Gastrocnemius medialis (tissue), 4 donors: Measurements from ENCODE around the gene BCL11B.

ENCODE experiments used
- CTCF ChIP-seq, 5 experiments: fragments of 450-650 bp in 3 of 5; fragments of 200-600 bp in 2 of 5; sonication (generic) in 2 of 5; IDR thresholded peaks in 4 of 5; conservative IDR thresholded peaks in 1 of 5; 1 replicate in 4 of 5; 2 replicates in 1 of 5; pipeline ENCODE4 v1.5.1; 2016 to 2019; ENCODE audit warnings: antibody characterized with exemption in 5 of 5, mild to moderate bottlenecking in 3 of 5, moderate library complexity in 3 of 5
- POLR2A ChIP-seq, 2 donors: fragments of 450-650 bp; IDR thresholded peaks; one replicate each; pipeline ENCODE4 v1.6.1; 2017; ENCODE audit warnings: antibody characterized with exemption in 2 of 2, mild to moderate bottlenecking in 2 of 2, moderate library complexity in 2 of 2

GRCh38 chr14:99252940-99253868, 18.8 kb downstream of the BCL11B start:
- TF ChIP-seq CTCF (IDR thresholded peaks at IDR 0.05 in 4 of 5, conservative IDR thresholded peaks at IDR 0.05 in 1 of 5) (no peak), POLR2A (IDR thresholded peaks at IDR 0.05) (no peak)
